ENCODE measurements around the gene MGMT.

DNA sequence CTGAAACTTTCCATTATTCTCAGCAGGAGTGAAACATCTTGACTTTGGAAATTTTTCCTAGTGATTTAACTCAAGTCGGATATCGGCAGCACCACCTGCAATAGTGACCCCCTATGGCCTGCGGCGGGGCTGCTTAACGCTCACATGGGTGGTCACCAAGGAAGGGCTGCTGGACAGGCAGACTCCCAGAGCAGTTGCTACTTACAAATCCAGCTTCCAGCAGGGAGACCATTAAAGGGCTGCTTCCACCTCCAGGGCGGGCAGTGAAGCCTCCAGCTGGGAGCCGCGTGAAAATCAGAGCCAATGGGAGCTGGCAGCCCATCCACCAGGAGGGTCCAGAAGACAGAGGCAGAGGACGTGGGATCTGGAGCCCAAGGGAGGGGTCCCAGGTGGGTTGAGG is 122.5 kb downstream of the MGMT start:
- TF ChIP-seq, protein P1, sequence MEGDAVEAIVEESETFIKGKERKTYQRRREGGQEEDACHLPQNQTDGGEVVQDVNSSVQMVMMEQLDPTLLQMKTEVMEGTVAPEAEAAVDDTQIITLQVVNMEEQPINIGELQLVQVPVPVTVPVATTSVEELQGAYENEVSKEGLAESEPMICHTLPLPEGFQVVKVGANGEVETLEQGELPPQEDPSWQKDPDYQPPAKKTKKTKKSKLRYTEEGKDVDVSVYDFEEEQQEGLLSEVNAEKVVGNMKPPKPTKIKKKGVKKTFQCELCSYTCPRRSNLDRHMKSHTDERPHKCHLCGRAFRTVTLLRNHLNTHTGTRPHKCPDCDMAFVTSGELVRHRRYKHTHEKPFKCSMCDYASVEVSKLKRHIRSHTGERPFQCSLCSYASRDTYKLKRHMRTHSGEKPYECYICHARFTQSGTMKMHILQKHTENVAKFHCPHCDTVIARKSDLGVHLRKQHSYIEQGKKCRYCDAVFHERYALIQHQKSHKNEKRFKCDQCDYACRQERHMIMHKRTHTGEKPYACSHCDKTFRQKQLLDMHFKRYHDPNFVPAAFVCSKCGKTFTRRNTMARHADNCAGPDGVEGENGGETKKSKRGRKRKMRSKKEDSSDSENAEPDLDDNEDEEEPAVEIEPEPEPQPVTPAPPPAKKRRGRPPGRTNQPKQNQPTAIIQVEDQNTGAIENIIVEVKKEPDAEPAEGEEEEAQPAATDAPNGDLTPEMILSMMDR (IDR thresholded peaks at IDR 0.05; ENCODE audit: borderline replicate concordance, extremely low read depth, low read length, poor library complexity, severe bottlenecking) = no peak
- no peak for TF ChIP-seq EZH2 (IDR thresholded peaks at IDR 0.05; ENCODE audit: borderline replicate concordance, low read depth, low read length, severe bottlenecking)
